ENCODE results near the gene ARAP2. TPM values are rescaled to one million over a fixed set of nuclear protein-coding genes. Genes with fewer than 3 reads are reported as not detected.

Gene ARAP2
- total RNA-seq, 4 donors from 2014 or later: 109 to 247 (median 225) TPM

DNA sequence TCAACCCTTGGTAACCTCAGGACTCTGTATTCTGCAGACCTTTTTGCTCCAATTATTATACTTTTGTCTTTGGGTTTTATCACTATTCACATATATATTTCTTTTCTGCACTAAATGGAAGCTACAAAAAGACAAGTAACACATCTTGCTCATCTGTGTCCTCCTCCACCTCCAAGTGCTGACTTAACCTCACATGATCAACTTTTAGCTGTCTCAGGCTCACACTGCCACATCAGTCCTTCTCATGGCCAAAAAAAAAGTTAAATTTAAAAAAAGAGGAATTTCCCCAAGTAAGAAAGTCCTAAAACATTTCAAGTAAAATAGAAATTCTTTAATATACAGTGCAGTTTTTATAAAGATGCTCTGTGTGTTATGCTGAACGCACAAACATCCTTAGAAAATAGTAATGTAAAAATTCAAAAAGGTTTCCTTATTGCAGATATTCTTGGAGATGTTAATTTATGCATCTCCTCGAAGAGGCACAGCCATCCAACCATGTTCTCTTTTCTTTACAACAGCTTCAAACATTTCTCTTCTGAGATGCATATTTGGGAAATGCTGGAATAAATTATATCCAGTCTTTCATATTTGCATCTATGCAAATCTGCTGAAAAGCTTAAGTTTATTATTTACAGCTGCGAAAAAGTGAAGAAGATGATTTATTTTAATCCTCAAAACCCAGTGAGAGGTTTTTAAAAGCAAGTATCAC is 37.6 kb downstream of the ARAP2 start:
- no peak overlapping the region for H3K27ac ChIP-seq
- peaks cover 0 to 8% of the 10 kb centered on the region in 2 donors for H3K36me3 ChIP-seq
- intact Hi-C loops (cut with DNase I): no loop called here
- TF ChIP-seq POLR2A (IDR thresholded peaks at IDR 0.05): no peak
- TF ChIP-seq, protein P1, sequence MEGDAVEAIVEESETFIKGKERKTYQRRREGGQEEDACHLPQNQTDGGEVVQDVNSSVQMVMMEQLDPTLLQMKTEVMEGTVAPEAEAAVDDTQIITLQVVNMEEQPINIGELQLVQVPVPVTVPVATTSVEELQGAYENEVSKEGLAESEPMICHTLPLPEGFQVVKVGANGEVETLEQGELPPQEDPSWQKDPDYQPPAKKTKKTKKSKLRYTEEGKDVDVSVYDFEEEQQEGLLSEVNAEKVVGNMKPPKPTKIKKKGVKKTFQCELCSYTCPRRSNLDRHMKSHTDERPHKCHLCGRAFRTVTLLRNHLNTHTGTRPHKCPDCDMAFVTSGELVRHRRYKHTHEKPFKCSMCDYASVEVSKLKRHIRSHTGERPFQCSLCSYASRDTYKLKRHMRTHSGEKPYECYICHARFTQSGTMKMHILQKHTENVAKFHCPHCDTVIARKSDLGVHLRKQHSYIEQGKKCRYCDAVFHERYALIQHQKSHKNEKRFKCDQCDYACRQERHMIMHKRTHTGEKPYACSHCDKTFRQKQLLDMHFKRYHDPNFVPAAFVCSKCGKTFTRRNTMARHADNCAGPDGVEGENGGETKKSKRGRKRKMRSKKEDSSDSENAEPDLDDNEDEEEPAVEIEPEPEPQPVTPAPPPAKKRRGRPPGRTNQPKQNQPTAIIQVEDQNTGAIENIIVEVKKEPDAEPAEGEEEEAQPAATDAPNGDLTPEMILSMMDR (IDR thresholded peaks at IDR 0.05): no peak
- no peaks in the 10 kb centered on the region for H3K27me3 ChIP-seq
- no peak overlapping the region for H3K4me3 ChIP-seq (replicated peaks in 1 of 3)
- 89 to 92% methylated on average over 3 of the region's 3 CpGs for WGBS, 2 donors
- DNase-seq: no peak
- H3K9me3 ChIP-seq: no peaks in the 10 kb centered on the region
- no peaks in the 10 kb centered on the region for H3K4me1 ChIP-seq

DNA sequence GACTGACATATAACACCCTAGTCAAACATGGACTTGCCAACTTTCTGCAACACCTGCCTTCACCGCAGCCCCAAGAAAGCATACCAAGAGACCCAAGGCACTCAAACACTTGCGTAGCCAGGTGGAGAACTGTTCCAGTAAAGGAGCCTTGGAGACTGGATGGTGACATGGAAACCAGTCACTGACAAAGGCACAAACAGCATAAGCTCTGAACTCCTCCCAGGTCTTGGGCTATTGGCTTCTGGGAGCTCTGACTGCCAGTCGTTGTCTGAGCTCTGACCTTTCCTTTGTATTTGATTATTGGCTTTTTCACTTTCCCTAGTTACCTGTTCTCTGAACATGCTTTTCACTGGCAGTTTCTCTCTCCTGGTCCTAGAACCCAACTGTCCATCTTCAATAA is 38.3 kb downstream of the ARAP2 start:
- no peak overlapping the region for H3K27ac ChIP-seq
- WGBS, 2 donors: 88 to 89% methylated on average over 3 of the region's 3 CpGs
- intact Hi-C loops (cut with DNase I): no loop called here

GRCh38 chr4:36198861-36199260 is 45.5 kb downstream of the ARAP2 start:
- no peak for TF ChIP-seq POLR2A (IDR thresholded peaks at IDR 0.05)
- TF ChIP-seq, protein P1 (IDR thresholded peaks at IDR 0.05): no peak
- Histone ChIP-seq H3K27ac (no peak overlapping the region), H3K4me3 (replicated peaks in 1 of 3) (no peak overlapping the region), H3K36me3 (no peaks in the 10 kb centered on the region), H3K27me3 (no peaks in the 10 kb centered on the region), H3K9me3 (no peaks in the 10 kb centered on the region), H3K4me1 (no peaks in the 10 kb centered on the region)
- intact Hi-C loops (cut with DNase I): no loop called here
- 94 to 96% methylated on average over 4 of the region's 4 CpGs for WGBS, 2 donors
- no peak for DNase-seq

More for the DNA sequence above, 38.3 kb downstream of the ARAP2 start:
- Histone ChIP-seq H3K4me1 (no peaks in the 10 kb centered on the region), H3K36me3 (peaks cover 0 to 8% of the 10 kb centered on the region in 2 donors), H3K9me3 (no peaks in the 10 kb centered on the region), H3K4me3 (replicated peaks in 1 of 3) (no peak overlapping the region), H3K27me3 (no peaks in the 10 kb centered on the region)
- no peak for DNase-seq
- TF ChIP-seq, protein P1 (IDR thresholded peaks at IDR 0.05): no peak
- TF ChIP-seq POLR2A (IDR thresholded peaks at IDR 0.05): no peak

GRCh38 chr4:36198068-36198808 is 46.1 kb downstream of the ARAP2 start:
- TF ChIP-seq, protein P1 (IDR thresholded peaks at IDR 0.05): no peak
- TF ChIP-seq POLR2A (IDR thresholded peaks at IDR 0.05): no peak
- Histone ChIP-seq H3K27ac (no peak overlapping the region), H3K4me3 (replicated peaks in 1 of 3) (no peak overlapping the region), H3K9me3 (no peaks in the 10 kb centered on the region), H3K4me1 (no peaks in the 10 kb centered on the region), H3K36me3 (no peaks in the 10 kb centered on the region), H3K27me3 (no peaks in the 10 kb centered on the region)
- 93 to 98% methylated on average over 8 to 10 of the region's 10 CpGs for WGBS, 2 donors
- intact Hi-C loops (cut with DNase I): no loop called here
- DNase-seq: no peak

DNA sequence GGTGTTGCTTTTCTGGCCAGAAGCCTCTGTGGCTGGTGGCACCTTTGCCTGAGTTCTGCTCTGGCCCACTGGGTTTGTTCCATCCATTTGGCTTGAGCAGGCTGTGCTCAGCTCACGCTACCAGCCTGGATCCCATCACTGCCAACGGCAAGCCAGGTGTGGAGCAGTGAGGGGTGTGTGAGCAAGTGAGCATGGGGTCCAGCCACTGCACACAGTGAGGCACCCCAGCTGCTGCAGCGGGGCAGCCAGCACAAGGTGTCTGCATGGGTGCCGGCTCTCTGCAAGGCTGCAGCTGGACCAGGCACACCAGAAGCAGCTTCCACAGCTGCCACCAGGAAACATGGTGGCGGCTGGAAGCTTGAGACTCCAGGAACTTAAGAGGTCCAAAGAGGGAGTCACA is 46.8 kb downstream of the ARAP2 start:
- no peaks in the 10 kb centered on the region for H3K4me1 ChIP-seq
- intact Hi-C loops (cut with DNase I): no loop called here
- DNase-seq: no peak
- no peaks in the 10 kb centered on the region for H3K9me3 ChIP-seq
- no peaks in the 10 kb centered on the region for H3K27me3 ChIP-seq
- no peak overlapping the region for H3K27ac ChIP-seq
- no peaks in the 10 kb centered on the region for H3K36me3 ChIP-seq
- H3K4me3 ChIP-seq (replicated peaks in 1 of 3): no peak overlapping the region
- 87 to 94% methylated on average over 3 to 5 of the region's 5 CpGs for WGBS, 2 donors
- TF ChIP-seq, protein P1 (IDR thresholded peaks at IDR 0.05): no peak
- TF ChIP-seq POLR2A (IDR thresholded peaks at IDR 0.05): no peak
